H9 (cell line): ENCODE data around the gene SMO. TPM values are rescaled to one million over a fixed set of nuclear protein-coding genes. Genes with fewer than 3 reads are reported as not detected.

Source experiments
- DNase-seq: peaks from one replicate; pipeline ENCODE4 v3.0.0-alpha.2; 2017
- H2AFZ ChIP-seq: one replicate; pipeline ENCODE4 v1.6.1; 2013; ENCODE audit warnings: mild to moderate bottlenecking, low read length, control low read depth, moderate library complexity
- H2AK5ac ChIP-seq: 2 replicates; pipeline ENCODE4 v1.6.1; 2013; ENCODE audit warnings: low read length, control low read depth, mixed read lengths; ENCODE audit not compliant: insufficient read length
- H2BK120ac ChIP-seq: one replicate; pipeline ENCODE4 v1.6.1; 2013; ENCODE audit warnings: low read depth, mild to moderate bottlenecking, low read length, control low read depth, inconsistent platforms; ENCODE audit not compliant: poor library complexity, severe bottlenecking
- H2BK12ac ChIP-seq: 2 replicates; pipeline ENCODE4 v1.6.1; 2013; ENCODE audit warnings: low read length, control low read depth, mixed read lengths, low read depth; ENCODE audit not compliant: insufficient read length
- H2BK15ac ChIP-seq: 2 replicates; pipeline ENCODE4 v1.6.1; 2013; ENCODE audit warnings: low read depth, low read length, control low read depth
- H2BK20ac ChIP-seq: one replicate; pipeline ENCODE4 v1.6.1; 2013; ENCODE audit warnings: low read depth, mild to moderate bottlenecking, low read length, control low read depth, inconsistent platforms; ENCODE audit not compliant: poor library complexity, severe bottlenecking
- H2BK5ac ChIP-seq: 2 replicates; pipeline ENCODE4 v1.6.1; 2013; ENCODE audit warnings: low read length, control low read depth, mixed read lengths; ENCODE audit not compliant: insufficient read length
- H3K14ac ChIP-seq: 2 replicates; pipeline ENCODE4 v1.6.1; 2013; ENCODE audit warnings: low read length, control low read depth; ENCODE audit not compliant: insufficient read depth
- H3K18ac ChIP-seq: 2 replicates; pipeline ENCODE4 v1.6.1; 2013; ENCODE audit warnings: low read depth, mild to moderate bottlenecking, mixed read lengths, low read length, control low read depth; ENCODE audit not compliant: insufficient read length
- H3K23ac ChIP-seq: 2 replicates; pipeline ENCODE4 v1.6.1; 2013; ENCODE audit warnings: low read length, control low read depth, mixed read lengths, low read depth; ENCODE audit not compliant: insufficient read length
- H3K23me2 ChIP-seq: 2 replicates; pipeline ENCODE4 v1.6.1; 2013; ENCODE audit warnings: low read depth, mild to moderate bottlenecking, mixed read lengths, low read length, control low read depth; ENCODE audit not compliant: insufficient read length, poor library complexity, severe bottlenecking
- H3K27ac ChIP-seq: 2 replicates; pipeline ENCODE4 v1.5.1; 2013; ENCODE audit warnings: low read length, control low read depth, mixed read lengths, low read depth; ENCODE audit not compliant: insufficient read length
- H3K27me3 ChIP-seq: 2 replicates; pipeline ENCODE4 v1.6.1; 2013; ENCODE audit warnings: low read length, control low read depth, inconsistent platforms; ENCODE audit not compliant: insufficient read depth
- H3K4ac ChIP-seq: 2 replicates; pipeline ENCODE4 v1.6.1; 2013; ENCODE audit warnings: low read depth, mild to moderate bottlenecking, control low read depth, inconsistent platforms, low read length, moderate library complexity
- H3K4me1 ChIP-seq: 2 replicates; pipeline ENCODE4 v1.6.1; 2013; ENCODE audit warnings: low read length, control low read depth, inconsistent platforms; ENCODE audit not compliant: insufficient read depth
- H3K4me2 ChIP-seq: 2 replicates; pipeline ENCODE4 v1.6.1; 2013; ENCODE audit warnings: low read length, control low read depth, mixed read lengths; ENCODE audit not compliant: insufficient read length, insufficient read depth
- H3K56ac ChIP-seq: 2 replicates; pipeline ENCODE4 v1.6.1; 2013; ENCODE audit warnings: low read depth, mild to moderate bottlenecking, mixed read lengths, low read length, control low read depth; ENCODE audit not compliant: insufficient read length
- H3K79me1 ChIP-seq: 2 replicates; pipeline ENCODE4 v1.6.1; 2013; ENCODE audit warnings: low read depth, mild to moderate bottlenecking, moderate library complexity, low read length, control low read depth, inconsistent platforms; ENCODE audit not compliant: insufficient read depth, poor library complexity, severe bottlenecking
- H3K79me2 ChIP-seq: 2 replicates; pipeline ENCODE4 v1.6.1; 2013; ENCODE audit warnings: low read length, control low read depth, inconsistent platforms; ENCODE audit not compliant: insufficient read depth
- H3K9ac ChIP-seq: 2 replicates; pipeline ENCODE4 v1.6.1; 2013; ENCODE audit warnings: low read length, control low read depth, mixed read lengths; ENCODE audit not compliant: insufficient read length; ENCODE audit errors: extremely low read depth
- H3K9me3 ChIP-seq: one replicate; pipeline ENCODE4 v1.6.1; 2013; ENCODE audit warnings: low read depth, low read length, inconsistent platforms; ENCODE audit not compliant: control insufficient read depth
- H3T11ph ChIP-seq: one replicate; pipeline ENCODE4 v1.6.1; 2013; ENCODE audit warnings: mild to moderate bottlenecking, low read length, control low read depth, inconsistent platforms
- H4K20me1 ChIP-seq: one replicate; pipeline ENCODE4 v1.6.1; 2013; ENCODE audit not compliant: control insufficient read depth, insufficient read length, insufficient read depth
- H4K5ac ChIP-seq: 2 replicates; pipeline ENCODE4 v1.6.1; 2013; ENCODE audit warnings: low read depth, mild to moderate bottlenecking, mixed read lengths, low read length, control low read depth; ENCODE audit not compliant: insufficient read length
- H4K8ac ChIP-seq: replicated peaks from 2 replicates; pipeline ENCODE4 v1.6.1; 2013; ENCODE audit warnings: low read length, control low read depth, mixed read lengths, low read depth; ENCODE audit not compliant: insufficient read length
- H4K91ac ChIP-seq: 2 replicates; pipeline ENCODE4 v1.6.1; 2013; ENCODE audit warnings: low read depth, mild to moderate bottlenecking, moderate library complexity, mixed read lengths, low read length, control low read depth; ENCODE audit not compliant: insufficient read length
- H3K27ac Mint-ChIP-seq, 3 experiments: 2 replicates in 2 of 3; 3 replicates in 1 of 3; pipeline ENCODE4 v1.8.0; 2020 to 2021; ENCODE audit warnings: mixed read lengths in 3 of 3, mild to moderate bottlenecking in 1 of 3, moderate library complexity in 1 of 3
- H3K27me3 Mint-ChIP-seq: 2 replicates; pipeline ENCODE4 v1.8.0; 2021; ENCODE audit warnings: low read depth, mild to moderate bottlenecking, moderate library complexity, mixed read lengths
- H3K36me3 Mint-ChIP-seq, 3 experiments: 2 replicates in 2 of 3; 3 replicates in 1 of 3; pipeline ENCODE4 v1.8.0; 2020 to 2021; ENCODE audit warnings: low read depth in 3 of 3, mixed read lengths in 3 of 3; ENCODE audit not compliant: insufficient read depth in 1 of 3
- H3K4me1 Mint-ChIP-seq, 2 experiments: 2 replicates each; pipeline ENCODE4 v1.8.0; 2020; ENCODE audit warnings: mixed read lengths in 2 of 2
- H3K4me3 Mint-ChIP-seq, 2 experiments: 2 replicates in 1 of 2; 3 replicates in 1 of 2; pipeline ENCODE4 v1.8.0; 2020 to 2021; ENCODE audit warnings: mild to moderate bottlenecking in 2 of 2, mixed read lengths in 2 of 2, moderate library complexity in 1 of 2
- H3K9me3 Mint-ChIP-seq, 2 experiments: 2 replicates in 1 of 2; 3 replicates in 1 of 2; pipeline ENCODE4 v1.8.0; 2020; ENCODE audit warnings: mild to moderate bottlenecking in 2 of 2, mixed read lengths in 2 of 2, moderate library complexity in 1 of 2
- CTCF ChIP-seq: fragments of 200-600 bp; sonication (generic); conservative IDR thresholded peaks from 3 replicates; pipeline ENCODE4 v1.8.0; 2021; ENCODE audit warnings: antibody characterized with exemption, mild to moderate bottlenecking
- WGBS: extraction: QIAGEN DNeasy Blood & Tissue Kit; methylation state at CpG from one replicate; pipeline ENCODE4 v1.1.7; 2013; ENCODE audit warnings: missing lambda C conversion rate, low lambda C conversion rate, mixed read lengths; ENCODE audit not compliant: insufficient read length; ENCODE audit errors: extremely low coverage; 5-methylcytosine and 5-hydroxymethylcytosine counted together
- total RNA-seq: library from RNA; stranded (reverse); gene quantifications from 2 replicates; pipeline ENCODE4 v1.2.1, GENCODE V29; 2021

SMO gene
- total RNA-seq, 1 experiment from 2014 or later: 66.8 TPM

- Histone ChIP-seq H3K4me2 (no peak overlapping the region), H3K4ac (no peak overlapping the region), H3K9ac (no peak overlapping the region), H4K8ac (no peak overlapping the region), H4K20me1 (no peaks in the 10 kb centered on the region), H3K79me1 (no peaks in the 10 kb centered on the region), H2BK15ac (no peak overlapping the region), H4K91ac (no peak overlapping the region), H4K5ac (no peak overlapping the region), H3K27me3 (no peaks in the 10 kb centered on the region), H3T11ph (no peak overlapping the region), H3K23ac (no peak overlapping the region), H3K56ac (no peak overlapping the region), H2BK12ac (no peak overlapping the region), H2AFZ (no peak overlapping the region), H3K18ac (no peak overlapping the region), H2BK5ac (no peak overlapping the region), H3K4me1 (peaks cover 11% of the 10 kb centered on the region; the same call in 1 of the 2 replicates), H3K14ac (no peak overlapping the region), H3K79me2 (peaks cover 2% of the 10 kb centered on the region; the same call in 1 of the 2 replicates), H3K23me2 (no peaks in the 10 kb centered on the region), H2AK5ac (no peak overlapping the region), H3K27ac (no peak overlapping the region), H2BK20ac (no peak overlapping the region), H3K9me3 (no peaks in the 10 kb centered on the region), H2BK120ac (no peak overlapping the region)
- no peaks in the 10 kb centered on the region; a peak in 2 of 7 replicates for H3K36me3 Mint-ChIP-seq
- no peak for TF ChIP-seq CTCF
- no peak overlapping the region for H3K27ac Mint-ChIP-seq
- DNase-seq: no peak
- no peaks in the 10 kb centered on the region for H3K27me3 Mint-ChIP-seq
- H3K4me3 Mint-ChIP-seq: no peak overlapping the region
- no CpG with 5 or more reads among the region's 2 CpGs for WGBS
- H3K4me1 Mint-ChIP-seq: peaks cover 36 to 42% of the 10 kb centered on the region in 2 experiments
- H3K9me3 Mint-ChIP-seq: no peaks in the 10 kb centered on the region
Measured at GRCh38 chr7:129256221-129256620, 67.8 kb downstream of the SMO start.
